H9 (cell line): ENCODE measurements around the gene GNL3. TPM values are rescaled to one million over a fixed set of nuclear protein-coding genes. Genes with fewer than 3 reads are reported as not detected.

ENCODE experiments used
- DNase-seq: peaks from one replicate; pipeline ENCODE4 v3.0.0-alpha.2; 2017
- H2AFZ ChIP-seq: one replicate; pipeline ENCODE4 v1.6.1; 2013; ENCODE audit warnings: mild to moderate bottlenecking, low read length, control low read depth, moderate library complexity
- H2AK5ac ChIP-seq: 2 replicates; pipeline ENCODE4 v1.6.1; 2013; ENCODE audit warnings: low read length, control low read depth, mixed read lengths; ENCODE audit not compliant: insufficient read length
- H2BK120ac ChIP-seq: one replicate; pipeline ENCODE4 v1.6.1; 2013; ENCODE audit warnings: low read depth, mild to moderate bottlenecking, low read length, control low read depth, inconsistent platforms; ENCODE audit not compliant: poor library complexity, severe bottlenecking
- H2BK12ac ChIP-seq: 2 replicates; pipeline ENCODE4 v1.6.1; 2013; ENCODE audit warnings: low read length, control low read depth, mixed read lengths, low read depth; ENCODE audit not compliant: insufficient read length
- H2BK15ac ChIP-seq: 2 replicates; pipeline ENCODE4 v1.6.1; 2013; ENCODE audit warnings: low read depth, low read length, control low read depth
- H2BK20ac ChIP-seq: one replicate; pipeline ENCODE4 v1.6.1; 2013; ENCODE audit warnings: low read depth, mild to moderate bottlenecking, low read length, control low read depth, inconsistent platforms; ENCODE audit not compliant: poor library complexity, severe bottlenecking
- H2BK5ac ChIP-seq: 2 replicates; pipeline ENCODE4 v1.6.1; 2013; ENCODE audit warnings: low read length, control low read depth, mixed read lengths; ENCODE audit not compliant: insufficient read length
- H3K14ac ChIP-seq: 2 replicates; pipeline ENCODE4 v1.6.1; 2013; ENCODE audit warnings: low read length, control low read depth; ENCODE audit not compliant: insufficient read depth
- H3K18ac ChIP-seq: 2 replicates; pipeline ENCODE4 v1.6.1; 2013; ENCODE audit warnings: low read depth, mild to moderate bottlenecking, mixed read lengths, low read length, control low read depth; ENCODE audit not compliant: insufficient read length
- H3K23ac ChIP-seq: 2 replicates; pipeline ENCODE4 v1.6.1; 2013; ENCODE audit warnings: low read length, control low read depth, mixed read lengths, low read depth; ENCODE audit not compliant: insufficient read length
- H3K23me2 ChIP-seq: 2 replicates; pipeline ENCODE4 v1.6.1; 2013; ENCODE audit warnings: low read depth, mild to moderate bottlenecking, mixed read lengths, low read length, control low read depth; ENCODE audit not compliant: insufficient read length, poor library complexity, severe bottlenecking
- H3K27ac ChIP-seq: 2 replicates; pipeline ENCODE4 v1.5.1; 2013; ENCODE audit warnings: low read length, control low read depth, mixed read lengths, low read depth; ENCODE audit not compliant: insufficient read length
- H3K27me3 ChIP-seq: 2 replicates; pipeline ENCODE4 v1.6.1; 2013; ENCODE audit warnings: low read length, control low read depth, inconsistent platforms; ENCODE audit not compliant: insufficient read depth
- H3K4ac ChIP-seq: 2 replicates; pipeline ENCODE4 v1.6.1; 2013; ENCODE audit warnings: low read depth, mild to moderate bottlenecking, control low read depth, inconsistent platforms, low read length, moderate library complexity
- H3K4me1 ChIP-seq: 2 replicates; pipeline ENCODE4 v1.6.1; 2013; ENCODE audit warnings: low read length, control low read depth, inconsistent platforms; ENCODE audit not compliant: insufficient read depth
- H3K4me2 ChIP-seq: 2 replicates; pipeline ENCODE4 v1.6.1; 2013; ENCODE audit warnings: low read length, control low read depth, mixed read lengths; ENCODE audit not compliant: insufficient read length, insufficient read depth
- H3K56ac ChIP-seq: 2 replicates; pipeline ENCODE4 v1.6.1; 2013; ENCODE audit warnings: low read depth, mild to moderate bottlenecking, mixed read lengths, low read length, control low read depth; ENCODE audit not compliant: insufficient read length
- H3K79me1 ChIP-seq: 2 replicates; pipeline ENCODE4 v1.6.1; 2013; ENCODE audit warnings: low read depth, mild to moderate bottlenecking, moderate library complexity, low read length, control low read depth, inconsistent platforms; ENCODE audit not compliant: insufficient read depth, poor library complexity, severe bottlenecking
- H3K79me2 ChIP-seq: 2 replicates; pipeline ENCODE4 v1.6.1; 2013; ENCODE audit warnings: low read length, control low read depth, inconsistent platforms; ENCODE audit not compliant: insufficient read depth
- H3K9ac ChIP-seq: 2 replicates; pipeline ENCODE4 v1.6.1; 2013; ENCODE audit warnings: low read length, control low read depth, mixed read lengths; ENCODE audit not compliant: insufficient read length; ENCODE audit errors: extremely low read depth
- H3K9me3 ChIP-seq: one replicate; pipeline ENCODE4 v1.6.1; 2013; ENCODE audit warnings: low read depth, low read length, inconsistent platforms; ENCODE audit not compliant: control insufficient read depth
- H3T11ph ChIP-seq: one replicate; pipeline ENCODE4 v1.6.1; 2013; ENCODE audit warnings: mild to moderate bottlenecking, low read length, control low read depth, inconsistent platforms
- H4K20me1 ChIP-seq: one replicate; pipeline ENCODE4 v1.6.1; 2013; ENCODE audit not compliant: control insufficient read depth, insufficient read length, insufficient read depth
- H4K5ac ChIP-seq: 2 replicates; pipeline ENCODE4 v1.6.1; 2013; ENCODE audit warnings: low read depth, mild to moderate bottlenecking, mixed read lengths, low read length, control low read depth; ENCODE audit not compliant: insufficient read length
- H4K8ac ChIP-seq: replicated peaks from 2 replicates; pipeline ENCODE4 v1.6.1; 2013; ENCODE audit warnings: low read length, control low read depth, mixed read lengths, low read depth; ENCODE audit not compliant: insufficient read length
- H4K91ac ChIP-seq: 2 replicates; pipeline ENCODE4 v1.6.1; 2013; ENCODE audit warnings: low read depth, mild to moderate bottlenecking, moderate library complexity, mixed read lengths, low read length, control low read depth; ENCODE audit not compliant: insufficient read length
- H3K27ac Mint-ChIP-seq, 3 experiments: 2 replicates in 2 of 3; 3 replicates in 1 of 3; pipeline ENCODE4 v1.8.0; 2020 to 2021; ENCODE audit warnings: mixed read lengths in 3 of 3, mild to moderate bottlenecking in 1 of 3, moderate library complexity in 1 of 3
- H3K27me3 Mint-ChIP-seq: 2 replicates; pipeline ENCODE4 v1.8.0; 2021; ENCODE audit warnings: low read depth, mild to moderate bottlenecking, moderate library complexity, mixed read lengths
- H3K36me3 Mint-ChIP-seq, 3 experiments: 2 replicates in 2 of 3; 3 replicates in 1 of 3; pipeline ENCODE4 v1.8.0; 2020 to 2021; ENCODE audit warnings: low read depth in 3 of 3, mixed read lengths in 3 of 3; ENCODE audit not compliant: insufficient read depth in 1 of 3
- H3K4me1 Mint-ChIP-seq, 2 experiments: 2 replicates each; pipeline ENCODE4 v1.8.0; 2020; ENCODE audit warnings: mixed read lengths in 2 of 2
- H3K4me3 Mint-ChIP-seq, 2 experiments: 2 replicates in 1 of 2; 3 replicates in 1 of 2; pipeline ENCODE4 v1.8.0; 2020 to 2021; ENCODE audit warnings: mild to moderate bottlenecking in 2 of 2, mixed read lengths in 2 of 2, moderate library complexity in 1 of 2
- H3K9me3 Mint-ChIP-seq, 2 experiments: 2 replicates in 1 of 2; 3 replicates in 1 of 2; pipeline ENCODE4 v1.8.0; 2020; ENCODE audit warnings: mild to moderate bottlenecking in 2 of 2, mixed read lengths in 2 of 2, moderate library complexity in 1 of 2
- total RNA-seq: library from RNA; stranded (reverse); gene quantifications from 2 replicates; pipeline ENCODE4 v1.2.1, GENCODE V29; 2021
- TF ChIP-seq, protein P1 (sequence below): fragments of 200-600 bp; sonication (generic); conservative IDR thresholded peaks from 3 replicates; pipeline ENCODE4 v1.8.0; 2021; ENCODE audit warnings: antibody characterized with exemption, mild to moderate bottlenecking

GNL3 gene
- total RNA-seq, 1 experiment from 2014 or later = 250 TPM

GRCh38 chr3:52693071-52693470 is 7.2 kb downstream of the GNL3 start:
- no peak overlapping the region for H4K91ac ChIP-seq
- Mint-ChIP-seq H3K4me3 (no peak overlapping the region), H3K9me3 (no peaks in the 10 kb centered on the region), H3K27ac (peak overlapping the region in 1 of 3 experiments; percentile 81; a peak in 2 of 7 replicates), H3K4me1 (0 out of 4 replicates have a peak, but pooled peaks cover 0 to 5% of the 10 kb centered on the region in 2 experiments), H3K36me3 (peaks cover 61 to 96% (median 90%) of the 10 kb centered on the region in 3 experiments), H3K27me3 (no peaks in the 10 kb centered on the region)
- H3K23me2 ChIP-seq = no peaks in the 10 kb centered on the region
- DNase-seq = no peak
- no peak overlapping the region for H2BK5ac ChIP-seq
- H3K56ac ChIP-seq = no peak overlapping the region
- H3K9me3 ChIP-seq = no peaks in the 10 kb centered on the region
- no peak overlapping the region for H2BK12ac ChIP-seq
- H2AFZ ChIP-seq = no peak overlapping the region
- no peak overlapping the region for H3K4ac ChIP-seq
- H2BK15ac ChIP-seq = no peak overlapping the region
- H2BK20ac ChIP-seq = no peak overlapping the region
- H4K5ac ChIP-seq = no peak overlapping the region
- no peaks in the 10 kb centered on the region for H3K27me3 ChIP-seq
- H3K14ac ChIP-seq = no peak overlapping the region
- H4K8ac ChIP-seq = no peak overlapping the region
- TF ChIP-seq, protein P1, sequence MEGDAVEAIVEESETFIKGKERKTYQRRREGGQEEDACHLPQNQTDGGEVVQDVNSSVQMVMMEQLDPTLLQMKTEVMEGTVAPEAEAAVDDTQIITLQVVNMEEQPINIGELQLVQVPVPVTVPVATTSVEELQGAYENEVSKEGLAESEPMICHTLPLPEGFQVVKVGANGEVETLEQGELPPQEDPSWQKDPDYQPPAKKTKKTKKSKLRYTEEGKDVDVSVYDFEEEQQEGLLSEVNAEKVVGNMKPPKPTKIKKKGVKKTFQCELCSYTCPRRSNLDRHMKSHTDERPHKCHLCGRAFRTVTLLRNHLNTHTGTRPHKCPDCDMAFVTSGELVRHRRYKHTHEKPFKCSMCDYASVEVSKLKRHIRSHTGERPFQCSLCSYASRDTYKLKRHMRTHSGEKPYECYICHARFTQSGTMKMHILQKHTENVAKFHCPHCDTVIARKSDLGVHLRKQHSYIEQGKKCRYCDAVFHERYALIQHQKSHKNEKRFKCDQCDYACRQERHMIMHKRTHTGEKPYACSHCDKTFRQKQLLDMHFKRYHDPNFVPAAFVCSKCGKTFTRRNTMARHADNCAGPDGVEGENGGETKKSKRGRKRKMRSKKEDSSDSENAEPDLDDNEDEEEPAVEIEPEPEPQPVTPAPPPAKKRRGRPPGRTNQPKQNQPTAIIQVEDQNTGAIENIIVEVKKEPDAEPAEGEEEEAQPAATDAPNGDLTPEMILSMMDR = no peak
- peaks cover 7% of the 10 kb centered on the region for H3K79me1 ChIP-seq
- no peak overlapping the region for H3K4me2 ChIP-seq
- H2BK120ac ChIP-seq = no peak overlapping the region
- no peaks in the 10 kb centered on the region for H3K4me1 ChIP-seq
- no peaks in the 10 kb centered on the region for H3K79me2 ChIP-seq
- no peak overlapping the region for H2AK5ac ChIP-seq
- no peak overlapping the region for H3K18ac ChIP-seq
- H3K9ac ChIP-seq = no peak overlapping the region
- no peak overlapping the region for H3K23ac ChIP-seq
- H3K27ac ChIP-seq = no peak overlapping the region
- H3T11ph ChIP-seq = no peak overlapping the region
- H4K20me1 ChIP-seq = no peaks in the 10 kb centered on the region
